Measurements from ENCODE around the gene CEPT1. TPM values are rescaled to one million over a fixed set of nuclear protein-coding genes. Genes with fewer than 3 reads are reported as not detected.

CEPT1 gene
- total and polyA plus RNA-seq, 2 of the 8 experiments (the other 6 are each of a cell fraction or from before 2014, with no cell fraction given), result 18.5 to 28.6 TPM

- Histone ChIP-seq H3K79me1 (ENCODE audit: low read depth, low read length) (no peaks in the 10 kb centered on the region), H3K4me2 (ENCODE audit: insufficient read depth in 1 of 2, low read depth in 2 of 2, low read length in 2 of 2) (no peak overlapping the region), H4K20me1 (replicated peaks in 1 of 2; ENCODE audit: control insufficient read depth in 1 of 2, insufficient read depth in 2 of 2, low read length in 2 of 2) (no peaks in the 10 kb centered on the region), H3K4ac (replicated peaks; ENCODE audit: insufficient read length, low read depth, low read length) (no peak overlapping the region), H3K14ac (ENCODE audit: insufficient read length) (no peak overlapping the region), H3K23me2 (ENCODE audit: low read depth, low read length) (no peaks in the 10 kb centered on the region; the same call in 1 of the 2 replicates), H2BK12ac (ENCODE audit: low read depth, low read length) (no peak overlapping the region; the same call in 1 of the 2 replicates), H3K56ac (replicated peaks; ENCODE audit: insufficient read length, low read depth, low read length) (no peak overlapping the region), H2AFZ (ENCODE audit: low read length) (no peak overlapping the region), H4K5ac (ENCODE audit: insufficient read length, low read depth, low read length) (no peak overlapping the region), H3K36me3 (ENCODE audit: control insufficient read depth in 2 of 4, insufficient read depth in 4 of 4, low read length in 3 of 4) (no peaks in the 10 kb centered on the region), H3K23ac (ENCODE audit: insufficient read length) (no peak overlapping the region), H3K79me2 (ENCODE audit: control insufficient read depth in 1 of 2, insufficient read depth in 2 of 2, low read length in 2 of 2) (no peaks in the 10 kb centered on the region), H2BK15ac (ENCODE audit: low read length) (peak overlapping the region; percentile 13; the same call in 1 of the 2 replicates), H2BK120ac (replicated peaks; ENCODE audit: low read depth, low read length) (no peak overlapping the region), H3K9ac (replicated peaks in 1 of 4; ENCODE audit: extremely low read depth in 1 of 4, low read depth in 3 of 4, low read length in 3 of 4) (no peak overlapping the region; a peak in 1 of 7 replicates), H3K27ac (ENCODE audit: low read depth, low read length) (no peak overlapping the region), H3K18ac (ENCODE audit: extremely low read depth, low read length) (no peak overlapping the region), H3K4me1 (replicated peaks in 1 of 4; ENCODE audit: control insufficient read depth in 3 of 4, insufficient read depth in 4 of 4, low read length in 3 of 4) (peaks cover 0 to 2% (median 1%) of the 10 kb centered on the region in 4 experiments; a peak in 2 of 7 replicates), H3K4me3 (ENCODE audit: extremely low read depth in 1 of 4, insufficient read depth in 2 of 4, low read depth in 3 of 4, low read length in 4 of 4) (no peak overlapping the region), H2AK5ac (ENCODE audit: low read depth, low read length) (no peak overlapping the region), H3K9me3 (ENCODE audit: insufficient read depth in 2 of 2, low read depth in 1 of 2, low read length in 1 of 2) (no peaks in the 10 kb centered on the region), H4K8ac (ENCODE audit: extremely low read depth, insufficient read depth, low read length) (peak overlapping the region; percentile 53; the same call in 1 of the 2 replicates), H2BK5ac (ENCODE audit: low read depth, low read length) (no peak overlapping the region; the same call in 1 of the 2 replicates), H2BK20ac (ENCODE audit: low read length) (no peak overlapping the region), H3K27me3 (replicated peaks in 1 of 4; ENCODE audit: control insufficient read depth in 3 of 4, extremely low read depth in 1 of 4, insufficient read depth in 3 of 4, low read length in 3 of 4) (peaks cover 16 to 33% (median 27%) of the 10 kb centered on the region in 4 experiments), H4K91ac (replicated peaks; ENCODE audit: insufficient read length, low read length) (no peak overlapping the region)
- DNase-seq (ENCODE audit: low read depth in 1 of 2, low spot score in 2 of 2) (no peak), FAIRE-seq (no peak)
- no peak for TF ChIP-seq BRCA1 (IDR thresholded peaks at IDR 0.05; ENCODE audit: low read depth, low read length)
- TF ChIP-seq SRF (IDR thresholded peaks at IDR 0.05; ENCODE audit: low read depth, low read length), result no peak
- 100% methylated on average over 1 of the region's 1 CpG; no CpG with 5 or more reads in 1 of the 2 experiments for WGBS, 2 experiments (ENCODE audit: extremely low coverage in 1 of 2, insufficient coverage in 1 of 2, insufficient read length in 1 of 2, insufficient replicate concordance in 2 of 2, low coverage in 1 of 2, low lambda C conversion rate in 2 of 2, missing lambda C conversion rate in 1 of 2)
- ChIA-PET CTCF (ENCODE audit: partially characterized antibody) (interaction anchor here (1.0 to 1.1 kb wide), 3 partner anchors 17 to 197 kb away, joined by 3 to 4 read pairs (median 3); no protein-coding TSS in a partner anchor), POLR2A (ENCODE audit: partially characterized antibody) (interaction anchor here (0.7 to 1.5 kb wide), 2 partner anchors 11 to 63 kb away, joined by 3 read pairs; partner anchors contain the start of gene DRAM2)
These were observed 62.3 kb downstream of the CEPT1 start for GRCh38 chr1:111202366-111202706.
